Measurements from ENCODE around the gene THY1.

Gene THY1

DNA sequence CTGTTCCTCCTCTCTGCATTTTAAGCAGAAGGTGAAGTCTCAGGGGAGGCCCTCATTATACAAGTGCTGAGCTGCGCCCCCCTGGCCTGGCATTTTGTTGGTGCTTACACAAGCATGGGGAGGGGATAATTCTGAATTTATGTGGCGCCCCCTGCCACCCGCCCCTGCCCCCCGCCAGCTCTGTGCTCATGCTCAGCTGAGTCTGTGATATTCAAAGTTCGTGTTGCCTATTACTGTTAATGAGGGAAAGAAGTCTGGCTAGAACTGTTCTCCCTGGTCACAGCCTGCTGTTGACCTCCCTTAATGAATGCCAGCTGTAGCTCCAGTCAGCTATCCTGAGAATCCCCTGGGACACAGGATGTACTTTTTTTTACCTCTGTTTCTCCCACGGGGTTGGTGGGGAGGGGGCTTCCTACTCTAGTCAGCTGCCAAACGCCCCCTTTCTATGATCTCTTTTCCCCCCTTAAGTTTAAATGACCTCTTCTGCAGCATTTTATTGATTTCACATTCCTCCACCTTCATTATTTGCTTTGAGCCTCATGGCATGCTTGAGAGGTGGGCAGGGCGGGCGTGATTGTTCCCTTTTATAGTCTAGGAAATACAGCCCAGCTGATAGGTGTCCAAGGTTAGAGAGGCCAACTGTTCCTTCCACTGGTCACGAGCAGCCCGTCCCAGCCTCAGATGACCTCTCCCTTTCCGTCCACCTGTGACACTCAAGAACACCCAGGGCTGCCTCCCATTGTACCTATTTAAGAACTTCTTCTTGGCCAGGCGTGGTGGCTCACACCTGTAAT, 53.6 kb downstream of the THY1 start:
- no peak for DNase-seq (ENCODE audit: low read depth)

DNA sequence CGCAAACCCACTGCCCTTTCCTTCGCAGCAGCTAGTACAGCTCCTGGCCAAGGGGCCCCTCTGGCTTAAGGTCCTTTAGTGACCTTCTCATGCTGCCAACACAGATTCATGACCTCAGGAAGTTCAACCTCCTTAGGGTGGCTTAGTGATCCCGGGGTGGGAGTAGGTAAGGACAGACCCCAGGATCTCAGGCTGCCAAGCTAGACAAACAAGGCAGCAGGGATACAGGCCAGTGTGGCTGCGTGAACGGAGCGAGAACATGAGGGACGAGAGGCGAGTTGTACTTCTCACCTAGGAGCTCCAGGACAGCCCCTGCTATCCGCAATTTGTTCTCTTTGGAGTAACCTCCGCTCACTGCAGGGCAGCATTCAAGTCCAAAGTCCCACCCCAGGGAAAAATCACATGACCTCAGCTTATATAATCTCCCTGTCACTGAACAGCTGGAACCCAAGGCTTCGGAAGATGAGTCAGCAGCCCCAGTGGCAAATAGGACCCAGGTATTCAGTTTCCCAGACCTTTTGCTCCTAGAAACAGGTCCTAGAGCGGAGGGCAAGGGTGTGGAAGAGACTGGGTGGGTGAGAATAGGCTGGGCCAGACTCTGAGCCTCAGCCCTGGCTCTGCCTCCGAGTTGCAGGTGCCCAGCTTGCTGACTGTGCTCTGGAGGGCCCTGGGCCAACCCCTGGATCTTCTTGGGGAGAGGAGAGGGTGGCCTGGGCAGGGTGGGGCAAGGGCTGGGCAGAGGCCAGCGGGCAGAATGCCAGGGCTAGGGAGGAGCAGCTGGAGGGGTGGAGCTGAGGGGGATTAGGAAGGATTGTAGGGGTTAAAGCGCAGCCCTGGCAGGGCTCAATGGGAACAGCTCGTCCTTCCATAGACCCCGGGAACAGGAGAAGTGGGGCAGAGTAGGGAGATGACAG, 54.6 kb downstream of the THY1 start:
- DNase-seq (ENCODE audit: low read depth) = no peak

DNA sequence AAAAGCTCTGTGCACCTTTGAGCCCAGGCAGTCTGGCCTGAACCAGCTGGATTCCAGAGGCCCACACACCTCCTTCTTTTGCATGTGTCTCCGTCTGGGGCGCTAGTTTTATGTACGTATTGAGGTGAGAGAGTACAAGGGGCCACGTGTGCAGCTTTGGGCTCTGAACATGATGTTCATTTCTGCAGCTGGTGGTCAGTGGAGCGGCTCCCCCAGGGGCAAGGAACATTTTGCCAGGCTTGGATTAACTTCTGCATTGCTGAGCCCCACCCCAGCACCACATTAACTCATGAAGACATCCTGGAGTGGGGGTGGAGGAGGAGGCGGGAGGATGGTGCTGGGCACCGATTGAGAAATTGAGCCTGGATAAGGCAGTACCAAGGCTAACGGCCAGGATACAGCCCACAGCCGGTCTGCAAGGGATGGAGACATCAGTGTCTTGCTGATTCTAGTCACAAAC, 55.3 kb downstream of the THY1 start:
- no peak for DNase-seq (ENCODE audit: low read depth)

Data from stimulated activated CD8-positive, alpha-beta memory T cell treated with anti-CD3 and anti-CD28 coated beads, Interleukin-7, amount 100 ng/mL, for 24 hours (primary cell).